ENCODE data around the gene DYRK2. TPM values are rescaled to one million over a fixed set of nuclear protein-coding genes. Genes with fewer than 3 reads are reported as not detected.

The DYRK2 gene
- polyA plus RNA-seq, 3 donors, result 7.5 to 12.5 (median 9.7) TPM

DNA sequence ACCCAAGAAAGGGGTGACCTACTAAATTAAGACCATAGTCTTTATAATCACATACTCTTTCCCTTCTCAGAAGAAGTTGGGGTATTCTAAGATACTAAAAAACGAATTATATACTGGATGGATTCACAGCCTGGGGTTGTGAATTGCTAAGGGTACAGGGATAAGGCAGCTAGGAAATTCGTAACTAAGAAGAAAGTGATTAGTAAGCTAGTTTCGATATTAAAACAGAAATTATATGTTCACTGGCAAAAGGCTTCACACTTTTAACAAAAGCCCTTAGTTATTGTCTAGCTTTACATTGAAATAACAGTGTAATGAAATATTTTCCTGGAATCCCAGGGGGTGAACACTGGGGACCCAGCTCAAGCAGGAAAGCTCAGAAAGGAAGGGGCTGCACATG lies 35.5 kb upstream of the DYRK2 start:
- no peak overlapping the region for H3K27ac Mint-ChIP-seq
- no peaks in the 10 kb centered on the region for H3K4me1 Mint-ChIP-seq
- Histone ChIP-seq H3K27ac (ENCODE audit: low read depth in 1 of 2, low read length in 2 of 2) (no peak overlapping the region), H3K79me2 (ENCODE audit: insufficient read depth, low read length) (no peaks in the 10 kb centered on the region), H3K4me1 (ENCODE audit: control insufficient read depth in 1 of 2, insufficient read depth in 2 of 2, low read length in 2 of 2) (no peaks in the 10 kb centered on the region), H3K4me3 (replicated peaks in 1 of 3; ENCODE audit: low read depth in 2 of 3, low read length in 3 of 3) (no peak overlapping the region), H3K36me3 (replicated peaks in 1 of 2; ENCODE audit: control insufficient read depth in 1 of 2, insufficient read depth in 2 of 2, low read length in 2 of 2) (no peaks in the 10 kb centered on the region), H4K20me1 (ENCODE audit: insufficient read depth, low read length) (no peaks in the 10 kb centered on the region), H3K9me3 (replicated peaks in 1 of 2; ENCODE audit: control insufficient read depth in 1 of 2, insufficient read depth in 1 of 2, low read length in 2 of 2) (no peaks in the 10 kb centered on the region), H3K4me2 (replicated peaks; ENCODE audit: extremely low read depth, low read length, poor library complexity, severe bottlenecking) (no peak overlapping the region), H2AFZ (ENCODE audit: insufficient read depth, low read depth, low read length, poor library complexity, severe bottlenecking) (no peak overlapping the region), H3K9ac (ENCODE audit: insufficient read depth, low read length, poor library complexity, severe bottlenecking) (no peak overlapping the region), H3K27me3 (ENCODE audit: control insufficient read depth in 2 of 2, insufficient read depth in 2 of 2, low read length in 2 of 2) (no peaks in the 10 kb centered on the region)
- H3K9me3 Mint-ChIP-seq, result peaks cover 0 to 2% (median 0%) of the 10 kb centered on the region in 7 donors
- intact Hi-C loops (cut with micrococcal nuclease), result no loop called here
- H3K4me3 Mint-ChIP-seq, result no peak overlapping the region
- no CpG with 5 or more reads among the region's 3 CpGs for WGBS (ENCODE audit: insufficient coverage)
- H3K36me3 Mint-ChIP-seq, result no peaks in the 10 kb centered on the region
- DNase-seq, result no peak
- no peak for TF ChIP-seq CTCF (IDR thresholded peaks at IDR 0.05)
- H3K27me3 Mint-ChIP-seq (ENCODE audit: low read depth in 3 of 3), result peaks cover 0 to 2% (median 2%) of the 10 kb centered on the region in 3 donors

DNA sequence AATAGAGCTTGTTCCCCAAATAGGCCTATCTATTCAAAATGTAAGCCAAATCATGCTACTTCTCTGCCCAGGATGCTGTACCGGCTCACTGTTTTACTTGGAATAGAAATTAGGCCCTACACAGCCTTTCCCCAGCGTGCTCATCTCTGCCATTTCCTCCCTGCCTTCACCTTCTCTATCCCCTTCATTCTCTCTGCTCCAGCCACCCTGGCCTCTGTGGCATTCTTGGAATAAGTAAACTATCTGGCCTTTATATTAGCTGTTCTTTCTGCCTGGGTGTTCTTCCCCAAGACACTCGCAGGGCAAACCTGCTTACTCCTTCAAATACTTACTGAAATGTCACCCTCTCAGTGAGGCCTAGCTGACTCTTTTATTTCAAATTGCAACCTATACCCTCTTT lies 30.9 kb upstream of the DYRK2 start:
- Mint-ChIP-seq H3K9me3 (peaks cover 0 to 2% (median 0%) of the 10 kb centered on the region in 7 donors), H3K4me3 (no peak overlapping the region), H3K27ac (no peak overlapping the region), H3K36me3 (no peaks in the 10 kb centered on the region), H3K27me3 (ENCODE audit: low read depth in 3 of 3) (peaks cover 0 to under 1% (median 0%) of the 10 kb centered on the region in 3 donors), H3K4me1 (no peaks in the 10 kb centered on the region)
- no peak overlapping the region for H2AFZ ChIP-seq (ENCODE audit: insufficient read depth, low read depth, low read length, poor library complexity, severe bottlenecking)
- no peaks in the 10 kb centered on the region for H4K20me1 ChIP-seq (ENCODE audit: insufficient read depth, low read length)
- no peak for DNase-seq
- TF ChIP-seq CTCF (IDR thresholded peaks at IDR 0.05), result no peak
- WGBS (ENCODE audit: insufficient coverage), result 94% methylated on average over 2 of the region's 3 CpGs
- no peaks in the 10 kb centered on the region for H3K9me3 ChIP-seq (replicated peaks in 1 of 2; ENCODE audit: control insufficient read depth in 1 of 2, insufficient read depth in 1 of 2, low read length in 2 of 2)
- H3K9ac ChIP-seq (ENCODE audit: insufficient read depth, low read length, poor library complexity, severe bottlenecking), result no peak overlapping the region
- H3K36me3 ChIP-seq (replicated peaks in 1 of 2; ENCODE audit: control insufficient read depth in 1 of 2, insufficient read depth in 2 of 2, low read length in 2 of 2), result no peaks in the 10 kb centered on the region
- H3K79me2 ChIP-seq (ENCODE audit: insufficient read depth, low read length), result no peaks in the 10 kb centered on the region
- no peak overlapping the region for H3K4me2 ChIP-seq (replicated peaks; ENCODE audit: extremely low read depth, low read length, poor library complexity, severe bottlenecking)
- H3K27me3 ChIP-seq (ENCODE audit: control insufficient read depth in 2 of 2, insufficient read depth in 2 of 2, low read length in 2 of 2), result no peaks in the 10 kb centered on the region
- H3K27ac ChIP-seq (ENCODE audit: low read depth in 1 of 2, low read length in 2 of 2), result no peak overlapping the region
- no peaks in the 10 kb centered on the region for H3K4me1 ChIP-seq (ENCODE audit: control insufficient read depth in 1 of 2, insufficient read depth in 2 of 2, low read length in 2 of 2)
- H3K4me3 ChIP-seq (replicated peaks in 1 of 3; ENCODE audit: low read depth in 2 of 3, low read length in 3 of 3), result no peak overlapping the region
- intact Hi-C loops (cut with micrococcal nuclease), result no loop called here

Measured in CD14-positive monocyte (primary cell).